GM23338 (cell line): Measurements from ENCODE around the gene CASQ2.

Source experiments
- CTCF ChIP-seq, 2 experiments: fragments of 200-600 bp in 1 of 2; sonication (generic) in 1 of 2; conservative IDR thresholded peaks; 2 replicates each; pipeline versions ENCODE4 v1.5.1 to v1.6.1; 2016 to 2017; ENCODE audit warnings: antibody characterized with exemption in 2 of 2, low read depth in 2 of 2, mild to moderate bottlenecking in 2 of 2, moderate library complexity in 1 of 2
- EZH2phosphoT487 ChIP-seq: fragments of 200-600 bp; sonication (generic); IDR thresholded peaks from one replicate; pipeline ENCODE4 v1.8.1; 2018; ENCODE audit warnings: antibody characterized with exemption; ENCODE audit not compliant: unreplicated experiment
- TF ChIP-seq, protein P1 (sequence below): IDR thresholded peaks from one replicate; pipeline ENCODE4 v1.6.1; 2018; ENCODE audit warnings: antibody characterized with exemption; ENCODE audit not compliant: unreplicated experiment

DNA sequence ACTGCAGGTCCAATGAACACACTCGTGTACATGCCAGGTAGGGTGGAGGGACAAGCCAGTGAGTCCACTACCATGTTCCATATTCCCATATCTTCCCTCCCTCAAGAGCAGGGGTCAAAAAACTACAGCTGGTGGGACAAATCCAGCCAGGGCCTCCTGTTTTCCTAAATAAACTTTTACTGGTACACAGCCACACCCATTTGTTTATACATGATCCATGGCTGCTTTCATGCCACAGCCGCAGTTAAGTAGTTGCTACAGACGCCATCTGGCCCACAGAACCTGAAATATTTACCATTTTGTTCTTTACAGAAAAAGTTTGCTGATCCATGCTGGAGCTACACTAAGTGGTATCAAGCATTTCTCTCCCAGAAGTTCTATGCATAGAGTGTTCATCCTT lies 42.4 kb downstream of the CASQ2 start:
- TF ChIP-seq CTCF (conservative IDR thresholded peaks at IDR 0.05; ENCODE audit: low read depth in 2 of 2) (no peak), EZH2phosphoT487 (no peak)
- TF ChIP-seq, protein P1, sequence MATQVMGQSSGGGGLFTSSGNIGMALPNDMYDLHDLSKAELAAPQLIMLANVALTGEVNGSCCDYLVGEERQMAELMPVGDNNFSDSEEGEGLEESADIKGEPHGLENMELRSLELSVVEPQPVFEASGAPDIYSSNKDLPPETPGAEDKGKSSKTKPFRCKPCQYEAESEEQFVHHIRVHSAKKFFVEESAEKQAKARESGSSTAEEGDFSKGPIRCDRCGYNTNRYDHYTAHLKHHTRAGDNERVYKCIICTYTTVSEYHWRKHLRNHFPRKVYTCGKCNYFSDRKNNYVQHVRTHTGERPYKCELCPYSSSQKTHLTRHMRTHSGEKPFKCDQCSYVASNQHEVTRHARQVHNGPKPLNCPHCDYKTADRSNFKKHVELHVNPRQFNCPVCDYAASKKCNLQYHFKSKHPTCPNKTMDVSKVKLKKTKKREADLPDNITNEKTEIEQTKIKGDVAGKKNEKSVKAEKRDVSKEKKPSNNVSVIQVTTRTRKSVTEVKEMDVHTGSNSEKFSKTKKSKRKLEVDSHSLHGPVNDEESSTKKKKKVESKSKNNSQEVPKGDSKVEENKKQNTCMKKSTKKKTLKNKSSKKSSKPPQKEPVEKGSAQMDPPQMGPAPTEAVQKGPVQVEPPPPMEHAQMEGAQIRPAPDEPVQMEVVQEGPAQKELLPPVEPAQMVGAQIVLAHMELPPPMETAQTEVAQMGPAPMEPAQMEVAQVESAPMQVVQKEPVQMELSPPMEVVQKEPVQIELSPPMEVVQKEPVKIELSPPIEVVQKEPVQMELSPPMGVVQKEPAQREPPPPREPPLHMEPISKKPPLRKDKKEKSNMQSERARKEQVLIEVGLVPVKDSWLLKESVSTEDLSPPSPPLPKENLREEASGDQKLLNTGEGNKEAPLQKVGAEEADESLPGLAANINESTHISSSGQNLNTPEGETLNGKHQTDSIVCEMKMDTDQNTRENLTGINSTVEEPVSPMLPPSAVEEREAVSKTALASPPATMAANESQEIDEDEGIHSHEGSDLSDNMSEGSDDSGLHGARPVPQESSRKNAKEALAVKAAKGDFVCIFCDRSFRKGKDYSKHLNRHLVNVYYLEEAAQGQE = no peak
